Mononuclear cell (primary cell): ENCODE measurements around the gene KIAA1755. TPM values are rescaled to one million over a fixed set of nuclear protein-coding genes. Genes with fewer than 3 reads are reported as not detected.
"Not testable (repeated sequence)": the region's sequence is repeated elsewhere in the genome, so short reads cannot be mapped to it uniquely, and the experiment has no call there.

Experiments
- H3K27me3 ChIP-seq: 2 replicates; pipeline ENCODE4 v1.6.0; 2011; ENCODE audit warnings: low read length, control low read depth; ENCODE audit not compliant: insufficient read depth
- H3K4me1 ChIP-seq: 2 replicates; pipeline ENCODE4 v1.5.1; 2011; ENCODE audit warnings: mild to moderate bottlenecking, low read length, control low read depth; ENCODE audit not compliant: insufficient read depth
- H3K4me3 ChIP-seq: 2 replicates; pipeline ENCODE4 v1.5.1; 2011; ENCODE audit warnings: mild to moderate bottlenecking, low read length, moderate library complexity
- H3K9me3 ChIP-seq: 2 replicates; pipeline ENCODE4 v1.5.1; 2011; ENCODE audit warnings: low read depth, mild to moderate bottlenecking, control low read depth, low read length
- total RNA-seq: library from RNA; depleted of rRNA; stranded (reverse); fragments of >200 nt; gene quantifications from one replicate; pipeline ENCODE4 v1.2.3, GENCODE V29; 2012

The KIAA1755 gene
- total RNA-seq, 1 donor = 0.10 TPM

DNA sequence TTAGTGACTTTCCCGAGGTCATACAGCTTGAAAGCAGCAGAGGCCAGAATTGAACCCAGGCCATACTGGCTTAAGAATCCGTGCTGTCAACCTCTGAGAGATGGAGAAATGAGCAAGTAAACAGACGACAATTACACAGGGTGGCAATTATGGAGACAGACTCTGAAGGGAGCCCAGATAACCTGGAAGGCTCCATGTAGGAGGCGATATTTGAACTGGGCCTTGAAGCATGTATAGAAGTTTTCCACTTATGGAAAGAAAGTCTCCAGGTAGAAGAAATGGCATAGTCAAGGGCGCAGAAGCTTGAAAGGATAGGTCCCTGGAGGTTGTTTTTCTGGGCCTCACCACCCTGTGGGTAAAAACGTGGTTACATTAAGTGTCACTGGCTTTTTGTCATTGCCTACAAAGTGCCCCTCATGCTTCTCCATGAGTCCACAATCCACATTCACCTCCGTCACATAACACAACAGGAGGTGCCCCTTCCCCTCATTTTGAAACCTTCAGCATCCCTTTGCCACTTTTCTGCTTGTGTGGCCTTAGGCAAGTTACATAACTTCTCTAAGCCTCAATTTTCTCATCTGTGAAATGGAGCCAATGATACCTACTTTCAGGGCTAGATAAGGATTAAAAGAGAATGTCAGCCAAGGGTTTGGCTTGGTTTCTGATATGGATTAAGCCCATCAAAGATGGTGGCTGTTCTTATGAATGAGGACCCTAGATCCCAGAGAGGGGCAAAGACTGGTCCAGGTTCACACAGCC is 37.6 kb upstream of the KIAA1755 start:
- Histone ChIP-seq H3K4me1 (peaks cover 89% of the 10 kb centered on the region), H3K27me3 (peaks cover 4% of the 10 kb centered on the region), H3K9me3 (no peaks in the 10 kb centered on the region), H3K4me3 (no peak overlapping the region)

GRCh38 chr20:38296433-38296832 is 35.9 kb upstream of the KIAA1755 start:
- Histone ChIP-seq H3K4me3 (no peak overlapping the region), H3K27me3 (no peaks in the 10 kb centered on the region), H3K9me3 (no peaks in the 10 kb centered on the region), H3K4me1 (peaks cover 97% of the 10 kb centered on the region)

- Histone ChIP-seq H3K27me3 (no peaks in the 10 kb centered on the region), H3K4me1 (peaks cover 97% of the 10 kb centered on the region), H3K4me3 (no peak overlapping the region), H3K9me3 (no peaks in the 10 kb centered on the region)
Observed at GRCh38 chr20:38295811-38296210, 35.3 kb upstream of the KIAA1755 start.

- no peaks in the 10 kb centered on the region for H3K27me3 ChIP-seq
- peaks cover 86% of the 10 kb centered on the region for H3K4me1 ChIP-seq
- no peaks in the 10 kb centered on the region for H3K9me3 ChIP-seq
- H3K4me3 ChIP-seq = no peak overlapping the region
Observed at GRCh38 chr20:38294076-38294591, 33.6 kb upstream of the KIAA1755 start.

DNA sequence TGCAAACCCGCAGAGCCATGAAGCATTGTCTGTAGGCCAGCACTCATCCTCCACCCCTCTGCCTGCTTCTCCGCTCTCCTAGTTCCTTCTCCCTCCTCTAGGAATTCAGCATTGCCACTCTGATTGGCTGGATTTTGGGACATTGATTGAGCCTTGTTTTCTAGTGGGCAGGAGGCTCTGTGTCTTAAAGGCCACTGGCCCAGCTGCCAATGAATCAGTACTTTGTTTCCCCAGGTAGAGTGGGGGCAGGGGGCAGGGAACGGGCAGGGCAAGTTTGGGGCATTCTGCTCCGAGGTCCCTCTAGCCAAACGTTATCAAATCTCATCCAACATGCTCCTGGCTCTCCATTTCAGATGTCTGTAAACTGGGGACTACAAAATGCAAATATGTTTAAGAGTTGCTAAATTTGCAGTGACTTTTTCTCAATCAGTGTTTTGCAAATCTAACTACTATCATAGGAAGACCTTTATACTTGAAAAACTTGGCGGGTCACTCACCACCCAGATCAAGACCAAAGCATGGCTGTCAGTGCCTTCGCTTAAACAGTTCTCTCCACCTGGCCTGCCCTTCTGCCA is 33.0 kb upstream of the KIAA1755 start:
- Histone ChIP-seq H3K4me1 (peaks cover 85% of the 10 kb centered on the region), H3K4me3 (no peak overlapping the region), H3K27me3 (no peaks in the 10 kb centered on the region), H3K9me3 (no peaks in the 10 kb centered on the region)

DNA sequence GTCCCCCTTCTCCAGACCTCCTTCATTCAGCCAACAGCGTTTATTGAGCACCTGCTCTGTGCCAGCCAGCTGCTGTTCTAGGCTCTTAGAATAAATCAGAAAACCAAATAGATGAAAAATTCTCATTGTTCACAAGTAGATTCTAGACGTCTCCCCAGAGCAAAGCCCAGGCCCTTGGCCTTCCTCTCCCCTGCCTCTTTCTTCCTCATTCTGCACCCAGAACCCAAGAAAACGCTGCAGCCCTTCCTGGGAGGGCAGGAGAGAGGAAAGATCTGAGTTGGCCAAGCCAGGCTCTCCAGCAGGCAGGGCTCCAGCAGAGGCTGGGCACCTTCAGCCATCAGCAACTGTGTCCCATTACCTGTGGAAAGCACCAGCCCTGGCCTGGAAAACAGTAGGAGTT is 31.4 kb upstream of the KIAA1755 start:
- H3K4me3 ChIP-seq = no peak overlapping the region
- H3K27me3 ChIP-seq = no peaks in the 10 kb centered on the region
- peaks cover 88% of the 10 kb centered on the region for H3K4me1 ChIP-seq
- H3K9me3 ChIP-seq = no peaks in the 10 kb centered on the region

DNA sequence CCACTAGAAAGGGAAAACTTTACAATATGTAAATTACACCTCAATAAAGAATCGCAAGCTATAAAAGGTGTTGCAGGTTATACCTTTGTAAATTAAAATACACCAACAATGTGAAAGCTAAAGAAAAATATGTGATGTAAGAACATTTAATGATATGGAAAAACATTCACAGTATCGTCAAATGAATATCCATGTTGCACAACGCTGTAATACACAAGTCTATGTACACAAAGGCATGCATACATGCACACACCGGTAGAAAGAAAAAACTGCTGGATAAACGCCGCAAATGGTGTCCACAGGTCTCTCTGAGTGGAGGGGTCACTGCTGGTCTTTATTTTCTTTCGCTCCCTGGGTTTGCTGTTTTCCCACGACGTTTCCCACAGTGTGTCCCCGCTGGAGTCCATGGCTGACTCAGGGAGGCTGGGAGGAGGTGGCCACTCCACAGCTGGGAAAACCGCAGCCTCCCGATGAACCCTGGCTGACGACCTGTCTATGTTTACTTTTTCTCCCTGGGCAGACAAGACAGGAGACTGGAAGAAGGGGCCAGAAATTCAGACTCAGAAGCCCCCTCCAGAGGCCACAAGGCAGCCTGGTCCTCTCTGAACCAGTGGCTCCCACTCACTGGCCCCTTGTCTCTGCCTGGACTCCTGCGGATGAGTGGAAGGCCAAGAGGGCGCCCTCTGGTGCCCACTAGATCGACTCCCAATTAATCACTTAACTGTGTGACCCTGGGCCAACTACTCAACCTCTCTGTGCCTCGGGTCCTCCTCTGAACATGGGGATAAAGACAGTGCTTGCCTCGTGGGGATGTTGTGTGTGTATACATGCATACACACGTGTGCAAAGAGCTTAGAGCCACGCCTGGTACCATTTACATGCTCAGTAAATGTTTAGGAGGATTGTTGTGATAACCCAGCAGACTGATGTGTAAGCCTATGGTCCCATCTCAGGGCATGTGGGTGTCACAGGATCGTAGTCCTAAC is 30.6 kb upstream of the KIAA1755 start:
- Histone ChIP-seq H3K4me1 (peaks cover 85% of the 10 kb centered on the region), H3K4me3 (no peak overlapping the region), H3K9me3 (no peaks in the 10 kb centered on the region), H3K27me3 (no peaks in the 10 kb centered on the region)

- Histone ChIP-seq H3K4me1 (peaks cover 42% of the 10 kb centered on the region), H3K27me3 (no peaks in the 10 kb centered on the region), H3K4me3 (no peak overlapping the region), H3K9me3 (no peaks in the 10 kb centered on the region)
Observed at GRCh38 chr20:38286586-38287531, 26.3 kb upstream of the KIAA1755 start.

- Histone ChIP-seq H3K4me1 (peaks cover 26% of the 10 kb centered on the region), H3K4me3 (no peak overlapping the region), H3K27me3 (no peaks in the 10 kb centered on the region), H3K9me3 (no peaks in the 10 kb centered on the region)
Observed at GRCh38 chr20:38284893-38285444, 24.4 kb upstream of the KIAA1755 start.

DNA sequence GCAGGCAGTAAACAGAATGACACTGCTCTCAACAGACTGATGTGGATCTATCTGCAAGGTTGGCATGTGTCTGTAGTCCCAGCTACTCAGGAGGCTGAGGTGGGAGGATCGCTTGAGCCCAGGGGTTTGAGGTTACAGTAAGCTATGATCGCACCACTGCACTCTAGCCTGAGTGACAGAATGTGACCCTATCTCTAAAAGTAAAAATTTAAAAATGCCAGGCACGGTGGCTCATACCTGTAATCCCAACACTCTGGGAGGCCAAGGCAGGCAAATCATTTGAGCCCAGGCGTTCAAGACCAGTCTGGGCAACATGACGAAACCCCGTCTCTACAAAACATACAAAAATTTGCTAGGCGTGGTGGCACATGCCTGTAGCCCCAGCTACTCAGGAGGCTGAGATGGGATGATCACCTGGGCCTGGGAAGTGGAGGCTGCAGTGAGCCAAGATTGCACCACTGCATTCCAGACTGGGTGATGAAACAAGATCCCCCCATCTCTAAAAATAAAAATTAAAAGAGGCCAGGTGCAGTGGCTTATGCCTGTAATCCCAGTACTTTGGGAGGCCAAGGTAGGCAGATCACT is 23.6 kb upstream of the KIAA1755 start:
- not testable (repeated sequence) for H3K9me3 ChIP-seq, H3K4me3 ChIP-seq, H3K27me3 ChIP-seq
- H3K4me1 ChIP-seq = peaks cover 26% of the 10 kb centered on the region

DNA sequence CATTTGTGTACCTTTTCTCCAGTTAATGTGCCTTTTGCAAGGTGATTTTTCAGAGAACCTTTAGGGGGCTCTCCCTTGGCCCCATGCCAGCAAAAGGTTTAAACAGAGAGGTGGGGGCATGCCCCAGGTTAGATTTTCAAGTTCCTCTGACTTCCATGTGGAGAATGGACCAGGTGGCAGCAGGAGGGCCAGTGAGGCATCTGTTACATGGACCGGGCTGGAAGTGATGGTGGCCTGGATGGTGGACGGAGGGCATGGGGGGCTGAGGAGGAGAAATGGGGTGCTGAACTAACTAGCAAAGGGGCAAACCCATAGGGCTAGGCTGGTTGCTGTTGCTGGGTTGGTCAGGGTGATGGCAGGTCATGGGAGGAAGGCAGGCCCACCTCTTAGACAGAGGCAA is 22.7 kb upstream of the KIAA1755 start:
- Histone ChIP-seq H3K9me3 (no peaks in the 10 kb centered on the region), H3K27me3 (no peaks in the 10 kb centered on the region), H3K4me3 (no peak overlapping the region), H3K4me1 (peaks cover 18% of the 10 kb centered on the region)

- not testable (repeated sequence) for H3K9me3 ChIP-seq
Observed at GRCh38 chr20:38281176-38281915, 20.8 kb upstream of the KIAA1755 start.

GRCh38 chr20:38278763-38279162 is 18.2 kb upstream of the KIAA1755 start:
- no peak overlapping the region for H3K4me3 ChIP-seq
- H3K4me1 ChIP-seq = peaks cover 15% of the 10 kb centered on the region
- no peaks in the 10 kb centered on the region for H3K9me3 ChIP-seq
- H3K27me3 ChIP-seq = no peaks in the 10 kb centered on the region

More at GRCh38 chr20:38281176-38281915, 20.8 kb upstream of the KIAA1755 start:
- H3K27me3 ChIP-seq, H3K4me1 ChIP-seq, H3K4me3 ChIP-seq: not testable (repeated sequence)
